Measurements from ENCODE around the gene AMHR2.
"Not testable (repeated sequence)": the region's sequence is repeated elsewhere in the genome, so short reads cannot be mapped to it uniquely, and the experiment has no call there.

The AMHR2 gene

DNA sequence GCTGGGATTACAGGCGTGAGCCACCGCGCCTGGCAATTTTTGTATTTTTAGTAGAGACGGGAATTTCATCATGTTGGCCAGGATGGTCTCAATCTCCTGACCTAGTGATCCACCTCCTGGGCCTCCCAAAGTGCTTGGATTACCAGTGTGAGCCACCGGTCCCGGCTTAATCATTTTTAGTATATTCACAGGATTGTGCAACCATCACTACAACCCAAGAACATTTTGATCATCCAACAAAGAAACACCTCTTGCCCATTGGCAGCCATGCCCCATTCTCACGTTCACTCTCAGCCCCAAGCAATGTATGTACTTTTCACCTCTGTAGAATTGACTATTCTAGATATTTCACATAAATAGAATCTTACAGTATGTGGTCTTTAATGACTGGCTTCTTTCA lies 23.8 kb upstream of the AMHR2 start:
- DNase-seq (no peak), ATAC-seq (no peak)
- no peak overlapping the region for H3K4me3 Mint-ChIP-seq
- H3K4me1 Mint-ChIP-seq = peaks cover 11% of the 10 kb centered on the region
- H3K27me3 Mint-ChIP-seq = no peaks in the 10 kb centered on the region
- H3K9me3 Mint-ChIP-seq = no peaks in the 10 kb centered on the region
- peak overlapping the region in 1 of 2 donors; percentile 12 for H3K27ac Mint-ChIP-seq

DNA sequence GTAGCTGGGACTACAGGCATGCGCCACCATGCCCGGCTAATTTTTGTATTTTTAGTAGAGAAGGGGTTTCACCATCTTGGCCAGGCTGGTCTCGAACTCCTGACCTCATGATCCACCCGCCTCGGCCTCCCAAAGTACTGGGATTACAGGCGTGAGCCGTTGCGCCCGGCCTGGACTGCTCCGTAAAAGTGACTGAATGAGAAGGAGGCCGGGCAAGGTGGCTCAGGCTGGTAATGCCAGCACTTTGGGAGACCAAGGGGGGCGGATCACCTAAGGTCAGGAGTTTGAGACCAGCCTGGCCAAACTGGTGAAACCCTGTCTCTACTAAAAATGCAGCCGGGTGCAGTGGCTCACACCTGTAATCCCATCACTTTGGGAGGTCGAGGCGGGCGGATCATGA lies 21.3 kb upstream of the AMHR2 start:
- not testable (repeated sequence) for ATAC-seq, H3K27ac Mint-ChIP-seq, DNase-seq, H3K9me3 Mint-ChIP-seq, H3K4me3 Mint-ChIP-seq, H3K4me1 Mint-ChIP-seq, H3K27me3 Mint-ChIP-seq

GRCh38 chr12:53402871-53403270 lies 20.8 kb upstream of the AMHR2 start:
- Mint-ChIP-seq H3K4me1 (peaks cover under 1% of the 10 kb centered on the region), H3K27ac (no peak overlapping the region)

DNA sequence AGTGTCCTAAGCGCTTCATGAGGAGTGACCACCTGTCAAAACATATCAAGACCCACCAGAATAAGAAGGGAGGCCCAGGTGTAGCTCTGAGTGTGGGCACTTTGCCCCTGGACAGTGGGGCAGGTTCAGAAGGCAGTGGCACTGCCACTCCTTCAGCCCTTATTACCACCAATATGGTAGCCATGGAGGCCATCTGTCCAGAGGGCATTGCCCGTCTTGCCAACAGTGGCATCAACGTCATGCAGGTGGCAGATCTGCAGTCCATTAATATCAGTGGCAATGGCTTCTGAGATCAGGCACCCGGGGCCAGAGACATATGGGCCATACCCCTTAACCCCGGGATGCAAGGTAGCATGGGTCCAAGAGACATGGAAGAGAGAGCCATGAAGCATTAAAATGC lies 12.7 kb upstream of the AMHR2 start:
- Mint-ChIP-seq H3K4me1 (peaks cover 35% of the 10 kb centered on the region), H3K9me3 (no peaks in the 10 kb centered on the region), H3K27ac (no peak overlapping the region), H3K4me3 (no peak overlapping the region), H3K27me3 (no peaks in the 10 kb centered on the region)
- DNase-seq = no peak
- ATAC-seq = no peak

More at GRCh38 chr12:53402871-53403270, 20.8 kb upstream of the AMHR2 start:
- Mint-ChIP-seq H3K4me3 (no peak overlapping the region), H3K27me3 (no peaks in the 10 kb centered on the region), H3K9me3 (no peaks in the 10 kb centered on the region)
- no peak for ATAC-seq
- DNase-seq = no peak

GRCh38 chr12:53413485-53414204 lies 10.0 kb upstream of the AMHR2 start:
- H3K27ac Mint-ChIP-seq = peak overlapping the region in 1 of 2 donors; percentile 68
- H3K9me3 Mint-ChIP-seq = no peaks in the 10 kb centered on the region
- no peak overlapping the region for H3K4me3 Mint-ChIP-seq
- H3K4me1 Mint-ChIP-seq = peaks cover 57% of the 10 kb centered on the region
- no peak for ATAC-seq
- no peak for DNase-seq
- H3K27me3 Mint-ChIP-seq = no peaks in the 10 kb centered on the region

DNA sequence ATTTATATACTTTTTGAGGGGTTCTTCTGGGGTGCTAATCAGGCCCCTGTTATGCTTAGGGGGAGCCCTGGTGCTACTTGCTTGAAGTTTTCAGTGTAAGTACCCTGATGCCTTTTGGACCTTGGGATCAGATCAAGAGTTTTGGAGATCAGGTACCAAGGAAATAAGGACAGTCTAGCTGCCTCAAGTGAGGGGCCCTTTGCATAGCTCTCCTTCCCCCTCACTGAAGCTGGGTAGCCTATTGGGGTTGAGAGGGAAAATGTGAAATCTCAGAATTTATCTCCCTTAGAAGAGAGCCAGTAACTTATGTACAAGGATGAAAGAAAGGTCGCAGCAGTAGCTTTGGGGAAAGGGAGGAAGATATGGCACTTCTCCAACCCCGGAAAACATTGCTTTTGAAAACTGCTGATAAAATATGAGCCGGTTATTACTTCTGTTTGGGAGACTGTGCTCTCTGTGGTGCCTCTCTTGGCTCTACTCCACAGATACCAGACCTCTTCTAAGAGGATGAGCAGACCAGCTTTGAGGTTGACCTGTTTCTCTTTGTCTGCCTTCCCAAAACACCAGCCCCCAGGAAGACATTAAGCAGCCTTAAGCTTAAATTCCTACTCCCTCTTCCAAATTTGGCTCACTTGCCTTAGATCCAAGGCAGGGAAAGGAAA lies 8.8 kb upstream of the AMHR2 start:
- no peaks in the 10 kb centered on the region for H3K27me3 Mint-ChIP-seq
- DNase-seq (no peak), ATAC-seq (no peak)
- H3K4me3 Mint-ChIP-seq = no peak overlapping the region
- no peaks in the 10 kb centered on the region for H3K9me3 Mint-ChIP-seq
- peaks cover 68% of the 10 kb centered on the region for H3K4me1 Mint-ChIP-seq
- no peak overlapping the region for H3K27ac Mint-ChIP-seq

DNA sequence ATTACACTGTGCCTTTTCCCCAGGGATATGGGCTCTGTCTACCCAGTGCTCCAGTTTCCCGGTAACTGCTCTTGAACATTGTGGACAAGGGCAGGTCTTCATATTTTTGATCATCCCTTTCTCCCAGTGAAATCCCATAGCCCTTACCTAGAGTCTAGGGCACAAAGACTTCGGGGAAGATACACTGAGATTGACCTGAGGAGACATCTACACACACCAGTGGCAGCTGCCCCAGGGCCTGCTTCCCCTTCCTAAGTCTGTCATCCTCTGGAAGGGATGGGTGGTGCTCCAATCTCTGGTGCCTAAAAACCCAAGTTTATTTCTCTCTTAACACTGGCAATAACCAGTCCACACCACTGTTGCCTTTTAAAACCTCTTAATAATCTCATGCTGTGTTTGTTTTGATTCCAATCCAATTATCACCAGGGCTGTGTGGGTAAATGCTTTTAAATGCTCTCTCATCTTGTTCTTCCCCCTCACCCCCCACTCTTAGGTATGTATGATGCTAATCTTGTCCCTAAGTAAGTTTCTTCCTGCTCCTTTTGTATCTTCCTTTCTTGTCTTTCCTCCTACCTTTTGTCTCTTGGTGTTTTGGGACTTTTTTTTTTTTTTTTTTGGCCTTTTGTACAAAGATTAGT lies 7.8 kb upstream of the AMHR2 start:
- H3K27ac Mint-ChIP-seq = peak overlapping the region in 1 of 2 donors; percentile 77
- not testable (repeated sequence) for H3K4me3 Mint-ChIP-seq, ATAC-seq, H3K27me3 Mint-ChIP-seq, DNase-seq, H3K9me3 Mint-ChIP-seq
- H3K4me1 Mint-ChIP-seq = peaks cover 71% of the 10 kb centered on the region

DNA sequence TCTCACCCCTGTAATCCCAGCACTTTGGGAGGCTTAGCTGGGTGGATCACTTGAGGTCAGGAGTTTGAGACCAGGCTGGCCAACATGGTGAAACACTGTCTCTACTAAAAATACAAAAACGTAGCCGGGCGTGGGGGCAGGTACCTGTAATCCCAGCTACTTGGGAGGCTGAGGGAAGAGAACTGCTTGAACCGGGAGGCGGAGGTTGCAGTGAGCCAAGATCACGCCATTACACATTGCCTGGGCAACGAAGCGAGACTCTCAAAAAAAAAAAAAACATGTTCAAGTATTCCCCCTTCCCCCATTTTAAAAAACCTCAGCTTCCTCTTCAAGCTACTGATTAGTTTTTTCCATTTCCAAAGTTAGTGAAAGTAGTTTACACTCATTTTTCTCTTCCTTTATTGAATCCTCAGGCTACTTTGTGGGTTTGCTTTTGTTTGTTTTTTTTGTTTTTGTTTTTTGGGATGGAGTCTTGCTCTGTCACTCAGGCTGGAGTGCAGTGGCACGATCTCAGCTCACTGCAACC lies 6.3 kb upstream of the AMHR2 start:
- H3K4me1 Mint-ChIP-seq = peaks cover 68% of the 10 kb centered on the region
- peak overlapping the region in 1 of 2 donors; percentile 54 for H3K27ac Mint-ChIP-seq
- DNase-seq, H3K27me3 Mint-ChIP-seq, H3K9me3 Mint-ChIP-seq: not testable (repeated sequence)
- H3K4me3 Mint-ChIP-seq = peak overlapping the region; percentile 13 to 22
- peak; percentile 38 for ATAC-seq

GRCh38 chr12:53418221-53418620 lies 5.4 kb upstream of the AMHR2 start:
- no peaks in the 10 kb centered on the region for H3K9me3 Mint-ChIP-seq

GRCh38 chr12:53419756-53420155 lies 3.9 kb upstream of the AMHR2 start:
- Mint-ChIP-seq H3K4me3 (no peak overlapping the region), H3K9me3 (no peaks in the 10 kb centered on the region), H3K27ac (no peak overlapping the region), H3K4me1 (peaks cover 58% of the 10 kb centered on the region), H3K27me3 (no peaks in the 10 kb centered on the region)
- DNase-seq (no peak), ATAC-seq (no peak)

More at GRCh38 chr12:53418221-53418620, 5.4 kb upstream of the AMHR2 start:
- DNase-seq = no peak
- Mint-ChIP-seq H3K27me3 (no peaks in the 10 kb centered on the region), H3K4me1 (peaks cover 61% of the 10 kb centered on the region), H3K27ac (peak overlapping the region in 1 of 2 donors; percentile 72), H3K4me3 (peak overlapping the region in 1 of 2 donors; percentile 12)
- no peak for ATAC-seq

DNA sequence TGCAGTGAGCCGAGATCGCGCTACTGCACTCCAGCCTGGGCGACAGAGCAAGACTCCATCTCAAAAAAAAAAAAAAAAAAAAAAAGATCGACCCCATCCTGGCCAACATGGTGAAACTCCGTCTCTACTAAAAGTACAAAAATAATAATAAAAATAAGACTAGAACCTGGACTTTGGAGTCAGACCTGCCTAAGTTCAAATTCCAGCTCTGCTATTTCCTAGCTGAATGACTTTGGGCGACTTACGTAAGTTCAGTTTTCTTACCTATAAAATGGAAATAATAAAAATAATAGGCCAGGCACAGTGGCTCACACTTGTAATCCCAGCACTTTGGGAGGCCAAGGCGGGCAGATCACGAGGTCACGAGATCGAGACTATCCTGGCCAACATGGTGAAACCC lies 1.4 kb upstream of the AMHR2 start:
- H3K9me3 Mint-ChIP-seq = not testable (repeated sequence)
- peaks cover 38% of the 10 kb centered on the region for H3K4me1 Mint-ChIP-seq

DNA sequence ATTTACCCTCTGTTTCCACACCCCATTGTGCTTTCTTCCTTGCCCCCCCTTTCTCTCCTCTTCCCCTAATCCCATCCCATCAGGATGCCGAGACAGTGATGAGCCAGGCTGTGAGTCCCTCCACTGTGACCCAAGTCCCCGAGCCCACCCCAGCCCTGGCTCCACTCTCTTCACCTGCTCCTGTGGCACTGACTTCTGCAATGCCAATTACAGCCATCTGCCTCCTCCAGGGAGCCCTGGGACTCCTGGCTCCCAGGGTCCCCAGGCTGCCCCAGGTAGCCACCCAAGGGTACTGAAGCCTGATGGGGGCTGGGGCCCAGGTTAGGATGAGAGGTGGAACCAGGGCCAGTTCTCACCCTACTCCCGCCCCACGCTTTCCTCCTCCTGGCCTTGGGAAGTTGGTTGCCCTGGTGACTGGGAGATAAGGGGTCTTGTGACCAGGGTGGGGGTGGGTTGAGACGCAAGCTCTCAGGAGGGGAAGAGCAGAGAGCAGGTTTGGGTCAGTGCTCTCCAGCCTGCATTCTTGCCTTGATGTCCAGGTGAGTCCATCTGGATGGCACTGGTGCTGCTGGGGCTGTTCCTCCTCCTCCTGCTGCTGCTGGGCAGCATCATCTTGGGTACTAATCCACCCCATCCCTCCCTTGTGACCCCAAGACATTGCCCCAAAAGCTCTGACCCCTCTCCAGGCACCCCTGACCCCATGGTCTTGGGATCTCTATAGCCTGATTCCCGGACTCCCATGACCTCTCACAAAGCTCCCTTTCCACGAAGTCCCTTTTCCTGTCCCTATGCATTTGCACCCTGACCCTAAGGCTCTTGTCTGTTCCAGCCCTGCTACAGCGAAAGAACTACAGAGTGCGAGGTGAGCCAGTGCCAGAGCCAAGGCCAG lies 1.2 kb downstream of the AMHR2 start:
- peaks cover 24% of the 10 kb centered on the region for H3K4me1 Mint-ChIP-seq
- no peak overlapping the region for H3K27ac Mint-ChIP-seq
- H3K27me3 Mint-ChIP-seq = no peaks in the 10 kb centered on the region
- no peaks in the 10 kb centered on the region for H3K9me3 Mint-ChIP-seq
- no peak overlapping the region for H3K4me3 Mint-ChIP-seq
- ATAC-seq (no peak), DNase-seq (no peak)

More for the DNA sequence above, 1.4 kb upstream of the AMHR2 start:
- DNase-seq, H3K27me3 Mint-ChIP-seq, H3K27ac Mint-ChIP-seq, ATAC-seq, H3K4me3 Mint-ChIP-seq: not testable (repeated sequence)

DNA sequence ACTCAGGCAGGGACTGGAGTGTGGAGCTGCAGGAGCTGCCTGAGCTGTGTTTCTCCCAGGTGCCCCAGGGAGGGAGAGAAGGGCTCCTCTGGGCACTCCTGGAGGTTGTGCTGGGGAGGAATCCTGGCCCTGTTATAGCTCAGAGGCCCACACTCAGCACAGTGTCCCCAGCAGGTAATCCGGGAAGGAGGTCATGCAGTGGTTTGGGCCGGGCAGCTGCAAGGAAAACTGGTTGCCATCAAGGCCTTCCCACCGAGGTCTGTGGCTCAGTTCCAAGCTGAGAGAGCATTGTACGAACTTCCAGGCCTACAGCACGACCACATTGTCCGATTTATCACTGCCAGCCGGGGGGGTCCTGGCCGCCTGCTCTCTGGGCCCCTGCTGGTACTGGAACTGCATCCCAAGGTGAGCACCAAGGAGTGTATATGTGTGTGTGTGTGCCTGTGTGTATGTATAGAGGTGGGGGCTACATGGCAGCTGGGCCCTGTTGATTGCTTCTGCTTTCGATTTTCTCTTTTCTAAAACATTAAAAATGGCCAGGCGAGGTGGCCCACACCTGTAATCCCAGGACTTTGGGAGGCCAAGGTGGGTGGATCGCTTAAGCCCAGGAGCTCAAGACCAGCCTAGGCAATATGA lies 2.0 kb downstream of the AMHR2 start:
- H3K27me3 Mint-ChIP-seq = no peaks in the 10 kb centered on the region
- no peak for DNase-seq
- H3K4me1 Mint-ChIP-seq = peaks cover 23% of the 10 kb centered on the region
- no peaks in the 10 kb centered on the region for H3K9me3 Mint-ChIP-seq
- no peak for ATAC-seq
- no peak overlapping the region for H3K4me3 Mint-ChIP-seq
- H3K27ac Mint-ChIP-seq = peak overlapping the region in 1 of 2 donors; percentile 61

DNA sequence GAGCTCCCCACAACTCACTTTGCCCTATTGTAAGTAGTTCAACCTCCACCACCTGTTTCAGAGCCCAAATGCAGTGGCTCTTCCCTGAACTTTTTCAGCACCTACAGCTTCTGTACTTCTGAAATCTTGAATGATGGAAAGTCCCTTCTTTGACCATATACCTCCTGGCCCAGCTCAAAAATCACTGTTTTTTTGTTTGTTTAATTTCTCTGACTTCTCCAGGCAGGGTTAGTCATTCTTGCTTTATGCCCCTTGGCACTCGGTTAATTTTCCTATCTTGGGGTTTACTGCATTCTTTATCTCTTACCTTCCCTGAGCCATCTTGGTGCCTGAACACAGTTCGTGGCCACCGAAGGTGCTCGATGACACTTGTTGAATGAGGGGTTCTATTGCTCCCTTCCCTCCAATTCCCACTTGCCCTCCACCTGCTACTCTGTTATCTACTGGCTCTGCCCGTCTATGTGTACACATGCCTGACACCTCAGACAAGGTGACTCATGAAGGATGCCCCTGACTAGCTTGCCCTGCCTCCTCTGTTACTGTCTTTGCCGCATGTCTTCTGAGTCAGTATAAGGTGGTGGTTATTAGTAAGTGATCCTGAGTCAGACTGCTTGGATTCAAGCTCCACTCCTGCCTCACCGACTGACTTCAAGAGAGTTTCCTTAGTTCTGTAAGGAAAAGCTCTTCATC lies 4.4 kb downstream of the AMHR2 start:
- ATAC-seq = peak; percentile 97
- Mint-ChIP-seq H3K27ac (peak overlapping the region in 1 of 2 donors; percentile 63), H3K9me3 (no peaks in the 10 kb centered on the region)

More for the DNA sequence above, 4.4 kb downstream of the AMHR2 start:
- Mint-ChIP-seq H3K27me3 (no peaks in the 10 kb centered on the region), H3K4me3 (no peak overlapping the region), H3K4me1 (peaks cover 10% of the 10 kb centered on the region)
- DNase-seq = peak; percentile 20 to 42

All from stimulated activated naive CD8-positive, alpha-beta T cell treated with anti-CD3 and anti-CD28 coated beads, Interleukin-15, amount 100 ng/mL, for 72 hours (primary cell).